ENCODE data around the gene NXPH2.

DNA sequence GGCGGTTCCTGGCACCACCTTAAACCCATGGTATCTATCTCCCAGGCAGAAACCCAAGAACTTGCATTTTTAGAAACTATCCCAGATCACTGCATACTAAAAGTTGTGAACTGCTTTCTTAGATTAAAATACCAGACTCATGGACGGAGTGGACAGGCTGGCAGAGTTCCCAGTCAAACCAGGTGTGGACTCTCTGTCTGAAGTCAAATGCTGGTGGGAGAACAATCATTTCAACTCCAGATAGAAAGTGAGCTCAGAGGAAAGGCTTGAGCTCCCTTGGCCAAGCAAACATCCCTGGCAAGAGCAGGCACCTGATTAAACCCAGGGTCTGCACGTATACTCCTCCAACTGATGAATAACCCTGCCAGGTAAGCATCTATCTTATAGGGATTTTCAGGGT lies 19.5 kb downstream of the NXPH2 start:
- TF ChIP-seq, protein P1, sequence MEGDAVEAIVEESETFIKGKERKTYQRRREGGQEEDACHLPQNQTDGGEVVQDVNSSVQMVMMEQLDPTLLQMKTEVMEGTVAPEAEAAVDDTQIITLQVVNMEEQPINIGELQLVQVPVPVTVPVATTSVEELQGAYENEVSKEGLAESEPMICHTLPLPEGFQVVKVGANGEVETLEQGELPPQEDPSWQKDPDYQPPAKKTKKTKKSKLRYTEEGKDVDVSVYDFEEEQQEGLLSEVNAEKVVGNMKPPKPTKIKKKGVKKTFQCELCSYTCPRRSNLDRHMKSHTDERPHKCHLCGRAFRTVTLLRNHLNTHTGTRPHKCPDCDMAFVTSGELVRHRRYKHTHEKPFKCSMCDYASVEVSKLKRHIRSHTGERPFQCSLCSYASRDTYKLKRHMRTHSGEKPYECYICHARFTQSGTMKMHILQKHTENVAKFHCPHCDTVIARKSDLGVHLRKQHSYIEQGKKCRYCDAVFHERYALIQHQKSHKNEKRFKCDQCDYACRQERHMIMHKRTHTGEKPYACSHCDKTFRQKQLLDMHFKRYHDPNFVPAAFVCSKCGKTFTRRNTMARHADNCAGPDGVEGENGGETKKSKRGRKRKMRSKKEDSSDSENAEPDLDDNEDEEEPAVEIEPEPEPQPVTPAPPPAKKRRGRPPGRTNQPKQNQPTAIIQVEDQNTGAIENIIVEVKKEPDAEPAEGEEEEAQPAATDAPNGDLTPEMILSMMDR (IDR thresholded peaks at IDR 0.05), result no peak
- TF ChIP-seq POLR2A (IDR thresholded peaks at IDR 0.05) (no peak), POLR2AphosphoS5 (IDR thresholded peaks at IDR 0.05) (no peak)
